Fibroblast of pulmonary artery (primary cell): ENCODE results near the gene FIGN.
A peak's percentile ranks its signal among the peaks of the same experiment; 100 is the strongest.

Experiments used
- DNase-seq: peaks from one replicate; pipeline ENCODE4 v3.0.0-alpha.2; 2010; ENCODE audit warnings: low read depth
- H3K4me3 ChIP-seq: replicated peaks from 2 replicates; pipeline ENCODE4 v1.5.1; 2011; ENCODE audit warnings: low read depth, mild to moderate bottlenecking, control low read depth, low read length, moderate library complexity
- CTCF ChIP-seq: IDR thresholded peaks from 2 replicates; pipeline ENCODE4 v1.5.1; 2011; ENCODE audit warnings: mild to moderate bottlenecking, control low read depth, low read length, inconsistent platforms; ENCODE audit errors: missing control alignments

FIGN gene

GRCh38 chr2:163630836-163631235, 105.0 kb downstream of the FIGN start:
- H3K4me3 ChIP-seq, result no peak overlapping the region
- TF ChIP-seq CTCF, result no peak
- DNase-seq, result no peak

GRCh38 chr2:163626639-163627109, 109.1 kb downstream of the FIGN start:
- TF ChIP-seq CTCF, result no peak
- H3K4me3 ChIP-seq, result no peak overlapping the region
- peak; percentile 36 for DNase-seq

- DNase-seq, result no peak
- TF ChIP-seq CTCF, result no peak
- H3K4me3 ChIP-seq, result no peak overlapping the region
Observed at GRCh38 chr2:163626208-163626607, 109.6 kb downstream of the FIGN start.

- H3K4me3 ChIP-seq, result no peak overlapping the region
- DNase-seq, result no peak
- TF ChIP-seq CTCF, result no peak
Observed at GRCh38 chr2:163625632-163626031, 110.2 kb downstream of the FIGN start.

GRCh38 chr2:163621445-163622004, 114.3 kb downstream of the FIGN start:
- H3K4me3 ChIP-seq, result no peak overlapping the region
- DNase-seq, result no peak
- TF ChIP-seq CTCF, result no peak

GRCh38 chr2:163617517-163617916, 118.3 kb downstream of the FIGN start:
- DNase-seq, result no peak

More at GRCh38 chr2:163617517-163617916, 118.3 kb downstream of the FIGN start:
- H3K4me3 ChIP-seq, result no peak overlapping the region
- no peak for TF ChIP-seq CTCF
